Vagina (tissue), 2 donors: ENCODE measurements around the gene PIM1. TPM values are rescaled to one million over a fixed set of nuclear protein-coding genes. Genes with fewer than 3 reads are reported as not detected.
"Not testable (repeated sequence)": the region's sequence is repeated elsewhere in the genome, so short reads cannot be mapped to it uniquely, and the experiment has no call there.

Experiments
- DNase-seq, 2 donors: peaks; one replicate each; pipeline ENCODE4 v3.0.0-alpha.2; 2017; ENCODE audit errors: extremely low spot score in 2 of 2
- H3K27ac ChIP-seq: fragments of 200-600 bp; sonication (generic); one replicate; pipeline ENCODE4 v1.5.1; 2019
- H3K27me3 ChIP-seq: fragments of 200-600 bp; sonication (generic); one replicate; pipeline ENCODE4 v1.5.1; 2019
- H3K36me3 ChIP-seq, 2 donors: fragments of 200-600 bp; sonication (generic); one replicate each; pipeline ENCODE4 v1.5.1; 2017 to 2019
- H3K4me1 ChIP-seq: fragments of 200-600 bp; sonication (generic); one replicate; pipeline ENCODE4 v1.5.1; 2019
- H3K4me3 ChIP-seq, 2 donors: fragments of 200-600 bp; sonication (generic); 1 replicate in 1 of 2; 2 replicates in 1 of 2; pipeline ENCODE4 v1.5.1; 2016 to 2019
- H3K9me3 ChIP-seq: fragments of 200-600 bp; sonication (generic); one replicate; pipeline ENCODE4 v1.5.1; 2019
- CTCF ChIP-seq, 3 experiments: fragments of 450-650 bp in 2 of 3; fragments of 200-600 bp in 1 of 3; sonication (generic) in 1 of 3; IDR thresholded peaks; one replicate each; pipeline ENCODE4 v1.5.1; 2017 to 2019; ENCODE audit warnings: antibody characterized with exemption in 3 of 3, mild to moderate bottlenecking in 2 of 3, moderate library complexity in 2 of 3
- POLR2A ChIP-seq, 2 donors: fragments of 450-650 bp; IDR thresholded peaks; one replicate each; pipeline ENCODE4 v1.6.1; 2017; ENCODE audit warnings: antibody characterized with exemption in 2 of 2, mild to moderate bottlenecking in 2 of 2, moderate library complexity in 2 of 2
- POLR2AphosphoS5 ChIP-seq, 2 donors: sonication (generic); formaldehyde crosslinking; IDR thresholded peaks; one replicate each; pipeline ENCODE4 v1.9.0; 2017; ENCODE audit warnings: antibody characterized with exemption in 2 of 2, mild to moderate bottlenecking in 2 of 2, low read depth in 1 of 2; ENCODE audit not compliant: insufficient read depth in 1 of 2
- intact Hi-C: fragments of 100-400 bp; cut with DNase I; formaldehyde crosslinking; loops from one replicate; pipeline ENCODE4 v1.15.1; 2023
- total RNA-seq: library from RNA; depleted of rRNA; stranded (reverse); fragments of >200 nt; gene quantifications from one replicate; pipeline ENCODE4 v1.2.3, GENCODE V29; 2016

PIM1 gene
- total RNA-seq, 1 donor from 2014 or later: 74.2 TPM

- Histone ChIP-seq H3K36me3 (no peaks in the 10 kb centered on the region), H3K27ac (no peak overlapping the region), H3K4me1 (peaks cover 12% of the 10 kb centered on the region), H3K4me3 (no peak overlapping the region), H3K9me3 (no peaks in the 10 kb centered on the region), H3K27me3 (no peaks in the 10 kb centered on the region)
- intact Hi-C loops: no loop called here
- DNase-seq: no peak
- TF ChIP-seq CTCF (IDR thresholded peaks at IDR 0.05) (no peak), POLR2A (IDR thresholded peaks at IDR 0.05) (no peak), POLR2AphosphoS5 (IDR thresholded peaks at IDR 0.05; ENCODE audit: insufficient read depth in 1 of 2, low read depth in 1 of 2) (no peak)
Observed at GRCh38 chr6:37182736-37183590, 13.0 kb downstream of the PIM1 start.

GRCh38 chr6:37185949-37186720, 16.2 kb downstream of the PIM1 start:
- DNase-seq, H3K27me3 ChIP-seq, intact Hi-C loops, H3K36me3 ChIP-seq, H3K4me3 ChIP-seq, H3K9me3 ChIP-seq, H3K27ac ChIP-seq: not testable (repeated sequence)
- H3K4me1 ChIP-seq: peaks cover 12% of the 10 kb centered on the region

GRCh38 chr6:37187321-37188022, 17.5 kb downstream of the PIM1 start:
- Histone ChIP-seq H3K27ac (no peak overlapping the region), H3K36me3 (no peaks in the 10 kb centered on the region), H3K9me3 (no peaks in the 10 kb centered on the region), H3K27me3 (no peaks in the 10 kb centered on the region), H3K4me3 (no peak overlapping the region), H3K4me1 (peaks cover 18% of the 10 kb centered on the region)
- no peak for DNase-seq
- intact Hi-C loops: no loop called here
- no peak for TF ChIP-seq POLR2A (IDR thresholded peaks at IDR 0.05)
- no peak for TF ChIP-seq CTCF (IDR thresholded peaks at IDR 0.05)
- TF ChIP-seq POLR2AphosphoS5 (IDR thresholded peaks at IDR 0.05; ENCODE audit: insufficient read depth in 1 of 2, low read depth in 1 of 2): no peak

GRCh38 chr6:37188962-37189510, 19.1 kb downstream of the PIM1 start:
- Histone ChIP-seq H3K9me3 (no peaks in the 10 kb centered on the region), H3K36me3 (no peaks in the 10 kb centered on the region), H3K27me3 (no peaks in the 10 kb centered on the region), H3K4me3 (no peak overlapping the region), H3K4me1 (peaks cover 5% of the 10 kb centered on the region), H3K27ac (no peak overlapping the region)
- TF ChIP-seq CTCF (IDR thresholded peaks at IDR 0.05) (no peak), POLR2A (IDR thresholded peaks at IDR 0.05) (no peak), POLR2AphosphoS5 (IDR thresholded peaks at IDR 0.05; ENCODE audit: insufficient read depth in 1 of 2, low read depth in 1 of 2) (no peak)
- intact Hi-C loops: no loop called here
- no peak for DNase-seq

GRCh38 chr6:37190159-37190535, 20.2 kb downstream of the PIM1 start:
- no peaks in the 10 kb centered on the region for H3K27me3 ChIP-seq
- H3K4me1 ChIP-seq: peaks cover 5% of the 10 kb centered on the region
- no peaks in the 10 kb centered on the region for H3K36me3 ChIP-seq
- intact Hi-C loops: no loop called here
- TF ChIP-seq POLR2AphosphoS5 (IDR thresholded peaks at IDR 0.05; ENCODE audit: insufficient read depth in 1 of 2, low read depth in 1 of 2): no peak
- TF ChIP-seq POLR2A (IDR thresholded peaks at IDR 0.05): no peak
- no peak for TF ChIP-seq CTCF (IDR thresholded peaks at IDR 0.05)
- no peaks in the 10 kb centered on the region for H3K9me3 ChIP-seq
- no peak for DNase-seq
- H3K4me3 ChIP-seq: no peak overlapping the region
- H3K27ac ChIP-seq: no peak overlapping the region
